Left ventricle myocardium inferior (tissue), 1 donor: ENCODE results near the gene NIP7. TPM values are rescaled to one million over a fixed set of nuclear protein-coding genes. Genes with fewer than 3 reads are reported as not detected.

ENCODE experiments used
- DNase-seq: peaks from one replicate; pipeline ENCODE4 v3.0.0-alpha.2; 2020
- H3K27ac ChIP-seq: fragments of 200-600 bp; replicated peaks from 2 replicates; pipeline ENCODE4 v1.8.0; 2021
- H3K27me3 ChIP-seq: fragments of 200-600 bp; 2 replicates; pipeline ENCODE4 v1.8.0; 2021; ENCODE audit warnings: low read depth
- H3K36me3 ChIP-seq: fragments of 200-600 bp; 2 replicates; pipeline ENCODE4 v1.8.0; 2021
- H3K4me1 ChIP-seq: fragments of 200-600 bp; 2 replicates; pipeline ENCODE4 v1.8.0; 2021
- H3K4me3 ChIP-seq: fragments of 200-600 bp; 2 replicates; pipeline ENCODE4 v1.8.0; 2021; ENCODE audit warnings: mild to moderate bottlenecking, moderate library complexity
- H3K9me3 ChIP-seq: fragments of 200-600 bp; replicated peaks from 2 replicates; pipeline ENCODE4 v1.8.0; 2021
- CTCF ChIP-seq: fragments of 200-600 bp; IDR thresholded peaks from 2 replicates; pipeline ENCODE4 v1.8.0; 2021; ENCODE audit warnings: antibody characterized with exemption, mild to moderate bottlenecking, borderline replicate concordance
- intact Hi-C: fragments of 100-400 bp; cut with micrococcal nuclease; formaldehyde crosslinking; loops from one replicate; pipeline ENCODE4 v1.11.0; 2022
- total RNA-seq: library from RNA; stranded (reverse); fragmentation: NEBNext Ultra II Directional; extraction: Animal tissue kit (Norgen Biotek cat#: 25700); gene quantifications from one replicate; pipeline ENCODE4 v1.2.1, GENCODE V29; 2021
- donor health status: DM: no; HTN: yes; CAD: no; lungs with severe emphysema.

NIP7 gene
- total RNA-seq, 1 donor from 2014 or later: 8.2 TPM

GRCh38 chr16:69315486-69316311 lies 23.9 kb upstream of the NIP7 start:
- no peak overlapping the region for H3K27ac ChIP-seq
- no peak for TF ChIP-seq CTCF
- no peaks in the 10 kb centered on the region for H3K27me3 ChIP-seq
- no peaks in the 10 kb centered on the region for H3K9me3 ChIP-seq
- peaks cover 71% of the 10 kb centered on the region for H3K36me3 ChIP-seq
- no peak for DNase-seq
- H3K4me1 ChIP-seq: peaks cover 45% of the 10 kb centered on the region
- H3K4me3 ChIP-seq: no peak overlapping the region
- intact Hi-C loops: no loop called here

GRCh38 chr16:69316595-69317034 lies 23.0 kb upstream of the NIP7 start:
- Histone ChIP-seq H3K4me1 (peaks cover 40% of the 10 kb centered on the region), H3K27ac (no peak overlapping the region), H3K27me3 (no peaks in the 10 kb centered on the region), H3K4me3 (no peak overlapping the region), H3K9me3 (no peaks in the 10 kb centered on the region), H3K36me3 (peaks cover 80% of the 10 kb centered on the region)
- no peak for TF ChIP-seq CTCF
- no peak for DNase-seq
- intact Hi-C loops: no loop called here

- DNase-seq: no peak
- Histone ChIP-seq H3K9me3 (no peaks in the 10 kb centered on the region), H3K4me1 (peaks cover 22% of the 10 kb centered on the region), H3K4me3 (no peak overlapping the region), H3K27ac (no peak overlapping the region), H3K36me3 (peaks cover 97% of the 10 kb centered on the region), H3K27me3 (no peaks in the 10 kb centered on the region)
- TF ChIP-seq CTCF: no peak
- intact Hi-C loops: no loop called here
Observed at GRCh38 chr16:69318177-69318910, 21.2 kb upstream of the NIP7 start.

- peaks cover 97% of the 10 kb centered on the region for H3K36me3 ChIP-seq
Observed at GRCh38 chr16:69318911-69319289, 20.7 kb upstream of the NIP7 start.

GRCh38 chr16:69319381-69319780 lies 20.2 kb upstream of the NIP7 start:
- Histone ChIP-seq H3K9me3 (no peaks in the 10 kb centered on the region), H3K27ac (no peak overlapping the region), H3K4me3 (no peak overlapping the region), H3K36me3 (peaks cover 97% of the 10 kb centered on the region), H3K4me1 (peaks cover 21% of the 10 kb centered on the region), H3K27me3 (no peaks in the 10 kb centered on the region)
- TF ChIP-seq CTCF: no peak
- DNase-seq: no peak
- intact Hi-C loops: no loop called here

More at GRCh38 chr16:69318911-69319289, 20.7 kb upstream of the NIP7 start:
- Histone ChIP-seq H3K4me1 (peaks cover 21% of the 10 kb centered on the region), H3K9me3 (no peaks in the 10 kb centered on the region), H3K27me3 (no peaks in the 10 kb centered on the region), H3K4me3 (no peak overlapping the region), H3K27ac (no peak overlapping the region)
- DNase-seq: no peak
- intact Hi-C loops: no loop called here
- no peak for TF ChIP-seq CTCF
